Astrocyte of the cerebellum (primary cell): ENCODE measurements around the gene ACP6.

Experiments
- DNase-seq: peaks from one replicate; pipeline ENCODE4 v3.0.0-alpha.2; 2011; ENCODE audit warnings: low read depth
- H3K4me3 ChIP-seq: 2 replicates; pipeline ENCODE4 v1.5.1; 2011; ENCODE audit warnings: mild to moderate bottlenecking, low read depth, low read length, moderate library complexity
- CTCF ChIP-seq: IDR thresholded peaks from 2 replicates; pipeline ENCODE4 v1.5.1; 2012; ENCODE audit warnings: low read length, low read depth, moderate library complexity, mild to moderate bottlenecking; ENCODE audit errors: missing control alignments
- in situ Hi-C: cut with HindIII; loops from 2 replicates; pipeline ENCODE4 v1.10.0; 2017; ENCODE audit warnings: low sequenced_read_pairs

Gene ACP6

GRCh38 chr1:147640553-147641165, 29.7 kb downstream of the ACP6 start:
- in situ Hi-C loops: no loop called here
- peak; percentile 81 for TF ChIP-seq CTCF
- no peak overlapping the region for H3K4me3 ChIP-seq
- DNase-seq: no peak

- in situ Hi-C loops: no loop called here
- no peak overlapping the region for H3K4me3 ChIP-seq
- no peak for DNase-seq
- TF ChIP-seq CTCF: no peak
Measured at GRCh38 chr1:147636314-147636713, 34.0 kb downstream of the ACP6 start.

GRCh38 chr1:147635342-147635741, 35.0 kb downstream of the ACP6 start:
- DNase-seq: no peak
- in situ Hi-C loops: no loop called here
- no peak for TF ChIP-seq CTCF
- H3K4me3 ChIP-seq: no peak overlapping the region

GRCh38 chr1:147634645-147635044, 35.7 kb downstream of the ACP6 start:
- no peak overlapping the region for H3K4me3 ChIP-seq
- no peak for DNase-seq
- in situ Hi-C loops: loop anchor here (5.0 kb wide), 1 partner anchor 92 kb away; the partner anchor contains the start of gene BCL9
- TF ChIP-seq CTCF: no peak

GRCh38 chr1:147633759-147634158, 36.6 kb downstream of the ACP6 start:
- H3K4me3 ChIP-seq: no peak overlapping the region
- DNase-seq: no peak
- no peak for TF ChIP-seq CTCF
- in situ Hi-C loops: loop anchor here (5.0 kb wide), 1 partner anchor 91 kb away; the partner anchor contains the start of gene BCL9

GRCh38 chr1:147631839-147632238, 38.5 kb downstream of the ACP6 start:
- in situ Hi-C loops: loop anchor here (5.0 kb wide), 1 partner anchor 90 kb away; the partner anchor contains the start of gene BCL9
- TF ChIP-seq CTCF: no peak
- H3K4me3 ChIP-seq: no peak overlapping the region
- no peak for DNase-seq
